ENCODE results near the gene DYNC1I2.

DNA sequence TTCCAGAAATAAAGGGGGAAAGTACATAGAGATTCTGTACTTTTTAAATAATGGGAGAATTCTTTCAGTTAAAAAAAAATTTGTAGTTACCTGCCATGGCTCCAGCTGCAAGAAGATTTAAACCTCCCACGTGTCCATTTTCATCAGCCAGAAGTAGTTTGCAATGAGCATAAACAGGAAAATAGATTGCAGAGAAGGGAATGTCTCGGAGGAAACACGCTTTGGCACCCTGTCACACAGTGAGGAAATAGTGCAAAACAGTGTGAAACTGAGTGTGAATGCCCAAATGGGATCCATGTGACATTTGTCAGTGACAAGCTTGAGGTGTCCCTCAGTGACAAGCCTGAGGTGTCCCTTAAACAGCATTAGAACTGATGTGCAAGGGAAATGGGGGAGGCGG is 104.1 kb downstream of the DYNC1I2 start:
- TF ChIP-seq, protein P1, sequence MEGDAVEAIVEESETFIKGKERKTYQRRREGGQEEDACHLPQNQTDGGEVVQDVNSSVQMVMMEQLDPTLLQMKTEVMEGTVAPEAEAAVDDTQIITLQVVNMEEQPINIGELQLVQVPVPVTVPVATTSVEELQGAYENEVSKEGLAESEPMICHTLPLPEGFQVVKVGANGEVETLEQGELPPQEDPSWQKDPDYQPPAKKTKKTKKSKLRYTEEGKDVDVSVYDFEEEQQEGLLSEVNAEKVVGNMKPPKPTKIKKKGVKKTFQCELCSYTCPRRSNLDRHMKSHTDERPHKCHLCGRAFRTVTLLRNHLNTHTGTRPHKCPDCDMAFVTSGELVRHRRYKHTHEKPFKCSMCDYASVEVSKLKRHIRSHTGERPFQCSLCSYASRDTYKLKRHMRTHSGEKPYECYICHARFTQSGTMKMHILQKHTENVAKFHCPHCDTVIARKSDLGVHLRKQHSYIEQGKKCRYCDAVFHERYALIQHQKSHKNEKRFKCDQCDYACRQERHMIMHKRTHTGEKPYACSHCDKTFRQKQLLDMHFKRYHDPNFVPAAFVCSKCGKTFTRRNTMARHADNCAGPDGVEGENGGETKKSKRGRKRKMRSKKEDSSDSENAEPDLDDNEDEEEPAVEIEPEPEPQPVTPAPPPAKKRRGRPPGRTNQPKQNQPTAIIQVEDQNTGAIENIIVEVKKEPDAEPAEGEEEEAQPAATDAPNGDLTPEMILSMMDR (IDR thresholded peaks at IDR 0.05) = no peak
- no peak for TF ChIP-seq POLR2A (IDR thresholded peaks at IDR 0.05)

All from uterus (tissue), 2 donors.